Limb (tissue), 2 donors: ENCODE results near the gene MAP3K10.
"Not testable (repeated sequence)": the region's sequence is repeated elsewhere in the genome, so short reads cannot be mapped to it uniquely, and the experiment has no call there.

Experiments
- DNase-seq, 2 donors: peaks; one replicate each; pipeline ENCODE4 v3.0.0-alpha.2; 2016; ENCODE audit errors: extremely low spot score in 2 of 2

The MAP3K10 gene

GRCh38 chr19:40190891-40191835 is at the start of gene MAP3K10:
Gene MAP3K10, plus strand, starts transcription at chr19:40191426. Its CDS starts 606 bp downstream, at chr19:40192032.
- peak; percentile 50 to 89 for DNase-seq

DNA sequence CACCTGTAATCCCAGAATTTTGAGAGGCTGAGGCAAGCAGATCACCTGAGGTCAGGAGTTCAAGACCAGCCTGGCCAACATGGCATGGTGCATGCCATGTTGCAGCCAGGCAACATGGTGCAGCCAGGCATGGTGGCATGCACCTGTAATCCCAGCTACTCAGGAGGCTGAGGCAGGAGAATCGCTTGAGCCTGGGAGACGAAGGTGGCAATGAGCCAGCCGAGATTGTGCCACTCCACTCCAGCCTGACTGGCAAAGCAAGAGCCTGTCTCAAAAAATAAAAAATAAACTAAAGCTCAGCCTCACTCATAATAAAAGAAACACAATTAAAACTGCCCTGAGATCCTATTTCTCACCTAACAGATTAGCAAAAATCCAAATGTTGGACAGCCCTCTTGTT is 49.7 kb upstream of the MAP3K10 start:
- no peak for DNase-seq

DNA sequence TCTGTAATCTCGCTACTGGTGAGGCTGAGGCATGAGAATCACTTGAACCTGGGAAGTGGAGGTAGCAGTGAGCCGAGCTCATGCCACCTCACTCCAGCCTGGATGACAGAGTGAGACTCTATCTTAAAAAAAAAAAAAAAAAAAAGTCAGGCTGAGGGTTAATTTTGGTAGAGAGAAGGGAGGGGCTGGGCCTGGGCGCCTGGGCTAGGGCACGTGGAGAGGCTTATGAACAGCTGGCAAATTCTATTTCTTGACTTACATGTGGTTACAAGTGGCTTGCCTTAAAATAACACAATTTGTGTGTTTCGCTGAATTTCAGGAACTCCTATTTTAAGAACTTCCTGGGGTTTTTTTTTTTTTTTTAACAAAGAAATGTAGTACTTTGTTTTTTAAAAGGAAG is 47.6 kb upstream of the MAP3K10 start:
- peak in 1 of 2 donors; percentile 6 for DNase-seq

- DNase-seq: no peak
Measured at GRCh38 chr19:40144151-40144550, 47.1 kb upstream of the MAP3K10 start.

DNA sequence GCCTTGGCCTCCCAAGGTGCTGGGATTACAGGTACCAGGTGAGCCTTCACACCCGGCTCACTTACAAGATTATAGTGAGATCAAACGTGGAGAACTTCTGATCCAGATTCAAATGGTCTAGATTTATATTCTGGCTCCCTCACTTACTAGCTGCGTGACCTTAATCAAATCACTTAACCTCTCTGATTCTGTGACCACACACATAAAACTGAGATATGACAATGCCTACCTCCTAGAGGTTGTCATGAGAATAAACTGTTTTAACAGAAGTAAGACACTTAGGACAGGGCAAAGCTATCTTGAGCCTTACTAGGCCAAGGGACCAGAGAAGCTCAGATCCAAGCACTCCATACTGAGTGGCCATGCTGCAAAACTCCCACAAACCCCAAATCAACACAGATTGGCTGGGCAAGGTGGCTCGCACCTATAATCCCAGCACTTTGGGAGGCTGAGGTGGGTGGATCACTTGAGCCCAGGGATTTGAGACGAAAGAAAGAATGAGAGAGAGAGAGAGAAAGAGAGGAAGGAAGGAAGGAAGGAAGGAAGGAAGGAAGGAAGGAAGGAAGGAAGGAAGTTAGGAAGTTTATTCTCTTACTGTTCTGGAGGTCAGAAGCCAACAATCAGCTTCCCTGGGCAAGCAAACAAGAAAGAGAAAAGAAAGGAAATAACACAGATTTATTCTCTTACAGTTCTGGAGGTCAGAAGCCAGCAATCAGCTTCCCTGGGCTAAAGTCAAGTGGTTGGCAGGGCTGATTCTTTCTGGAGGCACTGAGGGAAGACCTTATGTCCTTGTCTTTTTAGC is 46.1 kb upstream of the MAP3K10 start:
- DNase-seq: no peak

DNA sequence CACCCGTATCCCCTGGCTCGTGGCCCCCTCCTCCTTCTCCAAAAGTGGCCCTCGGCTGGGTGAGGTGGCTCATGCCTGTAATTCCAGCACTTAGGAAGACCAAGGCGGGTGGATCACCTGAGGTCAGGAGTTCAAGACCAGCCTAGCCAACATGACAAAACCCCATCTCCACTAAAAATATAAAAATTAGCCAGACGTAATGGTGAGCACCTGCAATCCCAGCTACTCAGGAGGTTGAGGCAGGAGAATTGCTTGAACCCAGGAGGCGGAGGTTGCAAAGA is 45.5 kb upstream of the MAP3K10 start:
- DNase-seq: not testable (repeated sequence)

- DNase-seq: no peak
Measured at GRCh38 chr19:40147338-40147692, 43.9 kb upstream of the MAP3K10 start.

DNA sequence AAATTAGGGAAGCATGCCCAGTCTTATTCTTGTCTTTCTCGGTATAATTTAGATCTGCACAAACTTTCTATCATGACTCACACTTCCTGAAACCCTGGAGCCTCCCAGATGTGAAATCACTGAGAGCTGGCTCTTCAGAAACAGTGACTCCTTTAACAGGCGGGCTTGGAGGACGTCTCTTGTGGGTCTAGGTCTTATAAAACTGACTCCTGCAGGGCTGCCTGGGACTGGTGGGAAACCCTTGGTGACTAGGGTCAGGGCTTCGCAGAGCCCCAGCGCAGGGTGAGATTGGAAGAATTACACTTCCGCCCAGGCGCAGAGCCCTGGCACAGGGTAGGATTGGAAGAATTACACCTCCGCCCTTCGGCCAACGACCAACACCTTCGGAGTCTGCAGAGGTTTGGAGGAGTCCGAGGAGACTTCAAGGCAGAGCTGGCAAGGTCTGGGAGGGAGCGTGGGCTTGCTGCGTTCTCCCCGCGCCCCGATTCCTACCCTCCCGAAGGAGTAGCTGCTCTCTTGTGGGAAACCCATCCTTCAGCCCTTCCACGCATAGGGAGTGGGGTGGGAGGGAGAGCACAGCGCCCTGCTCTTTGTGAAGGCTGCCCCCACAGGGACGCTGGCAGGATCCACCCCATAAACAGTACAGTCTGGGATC is 43.4 kb upstream of the MAP3K10 start:
- DNase-seq: peak in 1 of 2 donors; percentile 19

- DNase-seq: no peak
Measured at GRCh38 chr19:40149501-40149900, 41.7 kb upstream of the MAP3K10 start.

DNA sequence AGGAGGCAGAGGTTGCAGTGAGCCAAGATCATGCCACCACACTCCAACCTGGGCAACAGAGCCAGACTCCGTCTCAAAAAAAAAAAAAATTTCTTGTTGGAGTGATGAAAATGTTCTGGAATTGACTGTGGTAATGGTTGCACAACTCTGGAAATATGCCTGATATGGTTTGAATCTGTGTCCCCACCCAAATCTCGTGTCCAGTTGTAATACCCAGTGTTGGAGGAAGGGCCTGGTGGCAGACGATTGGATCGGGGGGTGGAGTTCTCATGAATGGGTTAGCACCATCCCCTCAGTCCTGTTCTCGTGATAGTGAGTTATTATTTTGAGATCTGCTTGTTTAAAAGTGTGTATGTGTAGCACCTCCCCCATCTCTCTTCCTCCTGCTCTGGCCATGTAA is 41.1 kb upstream of the MAP3K10 start:
- DNase-seq: no peak

DNA sequence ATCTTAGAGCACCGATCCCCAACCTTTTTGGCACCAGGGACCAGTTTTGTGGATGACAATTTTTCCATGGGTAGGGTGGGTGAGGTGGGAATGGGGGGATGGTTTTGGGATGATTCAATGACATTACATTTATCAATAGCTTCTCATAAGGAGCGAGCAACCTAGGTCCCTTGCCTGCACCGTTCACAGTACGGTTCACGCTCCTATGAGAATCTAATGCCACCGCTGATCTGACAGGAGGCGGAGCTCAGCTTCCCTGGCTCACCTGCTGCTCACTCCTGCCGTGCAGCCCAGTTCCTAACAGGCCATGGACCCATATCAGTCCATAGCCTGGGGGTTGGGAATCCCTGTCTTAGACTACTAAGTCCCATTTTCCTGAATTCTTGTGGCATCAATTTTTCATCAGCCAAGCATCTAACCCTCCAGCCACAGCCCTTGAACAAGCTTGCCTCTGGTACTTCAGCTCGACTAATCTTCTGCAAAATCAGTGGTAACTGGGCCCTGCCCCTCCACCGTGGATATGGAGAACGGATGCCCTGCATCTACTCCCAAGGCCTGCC is 37.0 kb upstream of the MAP3K10 start:
- no peak for DNase-seq

GRCh38 chr19:40155749-40156265 is 35.4 kb upstream of the MAP3K10 start:
- DNase-seq: no peak

- DNase-seq: no peak
Measured at GRCh38 chr19:40157059-40157458, 34.2 kb upstream of the MAP3K10 start.

GRCh38 chr19:40159744-40160143 is 31.5 kb upstream of the MAP3K10 start:
- DNase-seq: no peak

GRCh38 chr19:40162104-40162503 is 29.1 kb upstream of the MAP3K10 start:
- DNase-seq: no peak

DNA sequence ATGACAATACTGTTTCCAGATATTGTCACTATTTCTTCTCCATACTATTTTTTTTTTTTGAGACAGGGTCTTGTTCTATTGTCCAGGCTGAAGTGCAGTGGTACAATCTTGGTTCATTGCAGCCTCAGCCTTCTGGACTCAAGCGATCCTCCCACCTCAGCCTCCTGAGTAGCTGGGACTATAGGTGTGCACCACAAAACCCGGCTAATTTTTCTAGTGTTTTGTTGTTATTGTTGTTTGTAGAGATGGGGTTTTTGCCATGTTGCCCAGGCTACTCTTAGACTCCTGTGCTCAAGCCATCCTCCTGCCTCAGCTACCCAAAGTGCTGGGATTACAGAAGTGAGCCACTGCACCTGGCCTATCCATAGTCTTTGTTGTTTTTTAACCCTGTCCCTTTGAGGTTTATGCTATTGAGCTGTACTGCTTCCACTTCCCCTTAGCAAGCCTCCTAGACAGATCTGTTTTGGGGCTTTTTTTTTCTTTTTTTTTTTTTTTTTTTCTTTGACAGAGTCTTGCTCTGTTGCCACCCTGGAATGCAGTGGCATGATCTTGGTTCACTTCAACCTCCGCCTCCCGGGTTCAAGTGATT is 27.6 kb upstream of the MAP3K10 start:
- DNase-seq: no peak

GRCh38 chr19:40165362-40165937 is 25.8 kb upstream of the MAP3K10 start:
- DNase-seq: peak in 1 of 2 donors; percentile 42

DNA sequence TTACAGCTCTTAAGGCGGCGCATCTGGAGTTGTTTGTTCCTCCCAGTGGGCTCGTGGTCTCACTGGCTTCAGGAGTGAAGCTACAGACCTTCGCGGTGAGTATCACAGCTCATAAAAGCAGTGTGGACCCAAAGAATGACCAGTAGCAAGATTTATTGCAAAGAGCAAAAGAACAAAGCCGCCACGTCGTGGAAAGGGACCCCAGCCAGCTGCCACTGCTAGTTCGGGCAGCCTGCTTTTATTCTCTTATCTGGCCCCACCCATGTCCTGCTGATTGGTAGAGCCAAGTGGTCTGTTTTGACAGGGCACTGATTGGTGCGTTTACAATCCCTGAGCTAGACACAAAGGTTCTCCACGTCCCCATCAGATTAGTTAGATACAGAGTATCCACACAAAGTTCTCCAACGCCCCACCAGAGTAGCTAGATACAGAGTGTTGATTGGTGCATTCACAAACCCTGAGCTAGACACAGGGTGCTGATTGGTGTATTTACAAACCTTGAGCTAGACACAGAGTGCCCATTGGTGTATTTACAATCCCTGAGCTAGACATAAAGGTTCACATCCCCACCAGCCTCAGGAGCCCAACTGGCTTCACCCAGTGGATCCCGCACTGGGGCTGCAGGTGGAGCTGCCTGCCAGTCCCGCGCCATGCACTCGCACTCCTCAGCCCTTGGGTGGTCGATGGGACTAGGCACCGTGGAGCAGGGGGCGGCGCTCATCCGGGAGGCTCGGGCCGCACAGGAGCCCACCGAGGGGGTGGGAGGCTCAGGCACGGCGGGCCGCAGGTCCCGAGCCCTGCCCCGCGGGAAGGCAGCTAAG is 21.5 kb upstream of the MAP3K10 start:
- DNase-seq: not testable (repeated sequence)

GRCh38 chr19:40170303-40170989 is 20.8 kb upstream of the MAP3K10 start:
- DNase-seq: not testable (repeated sequence)
